HG03442 (cell line): ENCODE data around the gene SRR.

Source experiments
- ATAC-seq: cut with Tn5 transposase; IDR thresholded peaks from one replicate; pipeline ENCODE4 v1.9.1; 2021; ENCODE audit warnings: mild to moderate bottlenecking, moderate library complexity; ENCODE audit not compliant: unreplicated experiment

SRR gene

DNA sequence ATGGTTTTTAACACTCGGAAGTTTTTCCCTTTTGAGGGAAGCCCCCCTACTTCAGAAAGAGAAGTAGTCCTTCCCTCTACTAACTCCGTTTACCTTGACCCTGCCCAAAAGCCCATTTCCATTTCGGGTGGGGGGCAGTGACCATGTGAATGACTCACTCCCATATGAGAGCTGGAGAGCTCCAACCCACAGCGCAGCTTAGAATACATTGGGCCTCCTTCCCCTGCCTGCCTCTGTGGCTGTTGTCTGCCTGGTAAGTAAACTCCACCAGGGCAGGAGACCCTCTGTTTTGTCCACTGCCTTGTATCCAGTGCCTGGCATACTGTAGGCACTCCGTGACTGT is 34.5 kb downstream of the SRR start:
- no peak for ATAC-seq

DNA sequence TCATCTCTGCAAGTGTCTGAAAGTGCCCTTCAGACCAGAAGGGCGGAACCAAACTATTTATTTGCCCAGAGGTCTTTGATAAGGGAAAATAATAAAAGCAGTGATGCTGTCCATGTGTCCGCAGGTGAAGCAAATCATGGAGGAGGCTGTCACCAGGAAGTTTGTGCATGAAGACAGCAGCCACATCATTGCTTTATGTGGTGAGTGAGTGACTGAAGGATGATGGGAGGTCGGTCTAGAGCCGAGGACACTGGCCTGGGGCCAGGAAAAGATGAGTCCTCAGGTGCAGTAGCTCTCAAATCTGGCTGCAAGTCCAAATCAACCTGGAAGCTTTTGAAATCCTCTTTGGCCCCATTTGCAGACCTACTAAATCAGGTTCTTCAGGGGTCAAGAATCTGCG is 39.7 kb downstream of the SRR start:
- no peak for ATAC-seq

DNA sequence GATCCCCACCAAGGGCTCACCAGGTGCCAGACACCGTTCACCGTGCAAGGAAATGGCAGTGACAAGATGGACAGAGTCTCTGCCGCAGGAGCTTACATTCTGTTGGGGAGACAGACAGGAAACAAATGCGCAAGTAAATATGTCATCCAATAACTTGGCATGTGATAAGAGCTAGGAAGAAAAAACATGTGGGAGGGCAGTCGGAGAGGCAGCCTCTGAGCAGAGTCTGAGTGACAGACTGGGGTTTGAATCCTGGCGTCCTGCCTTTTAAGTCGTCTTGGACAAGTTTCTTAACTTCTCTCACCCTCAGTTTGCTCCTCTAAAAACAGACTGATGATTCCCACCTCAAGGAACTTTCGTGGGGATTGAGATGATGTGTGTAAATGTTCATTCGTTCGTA is 40.8 kb downstream of the SRR start:
- no peak for ATAC-seq

DNA sequence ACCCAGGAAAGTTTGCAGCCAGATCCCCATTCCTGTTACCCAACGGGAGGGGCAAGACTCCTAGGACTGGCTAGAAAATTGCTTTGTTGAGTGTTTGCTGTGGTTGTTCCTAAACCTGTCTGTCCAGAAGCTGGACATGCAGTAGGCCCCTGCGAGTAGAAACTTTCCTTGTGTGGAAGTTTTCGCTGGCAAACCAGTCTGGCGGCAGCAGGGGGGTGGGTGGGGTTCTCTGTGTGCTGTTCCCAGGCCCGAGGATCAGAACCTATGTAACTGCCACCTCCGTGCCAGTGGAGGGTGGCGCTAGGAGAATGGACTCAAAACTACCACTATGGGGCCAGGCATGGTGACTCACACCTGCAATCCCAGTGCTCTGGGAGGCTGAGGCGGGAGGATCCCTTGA is 42.7 kb downstream of the SRR start:
- no peak for ATAC-seq

DNA sequence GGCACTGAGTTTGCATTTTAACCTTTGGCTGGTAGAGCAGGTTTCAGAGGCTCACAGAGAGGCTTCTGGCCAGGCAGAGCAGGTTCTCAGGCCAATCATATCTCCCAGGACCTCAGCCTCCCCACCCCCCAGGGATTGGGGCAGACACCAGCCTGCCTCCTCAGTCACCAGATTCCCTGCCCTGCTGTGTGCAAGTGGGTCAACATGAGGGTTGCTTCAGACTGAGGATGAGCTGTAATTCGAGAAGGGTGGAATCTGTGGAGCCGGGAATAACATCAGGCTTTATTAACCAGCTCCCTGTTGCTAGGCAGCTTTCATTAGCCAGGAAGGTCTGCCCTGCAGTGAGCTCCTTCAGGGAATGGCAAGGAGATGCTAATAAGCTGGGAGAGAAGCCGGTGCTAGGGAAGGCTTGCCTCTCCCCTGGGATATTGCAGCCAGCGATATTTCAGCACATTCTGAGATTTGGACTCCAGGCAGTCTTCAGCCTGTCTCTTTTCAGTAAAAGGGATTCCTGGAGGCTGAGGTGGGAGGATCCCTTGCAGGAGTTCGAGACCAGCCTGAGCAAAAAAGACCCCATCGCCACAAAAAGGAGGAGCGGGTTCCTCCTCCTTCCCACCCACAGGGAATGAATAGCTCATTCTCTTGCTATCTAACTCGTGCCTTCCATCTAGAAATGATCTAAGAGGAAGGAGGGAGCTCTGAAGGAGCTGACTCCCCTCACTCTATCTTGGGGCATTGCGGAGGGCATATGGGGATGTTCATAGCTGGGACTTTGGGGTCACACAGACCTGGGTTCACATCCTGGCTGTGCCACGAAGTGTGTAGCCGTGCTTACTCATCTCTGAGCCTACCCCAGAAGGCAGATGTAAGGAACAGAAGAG is 44.3 kb downstream of the SRR start:
- ATAC-seq = no peak

DNA sequence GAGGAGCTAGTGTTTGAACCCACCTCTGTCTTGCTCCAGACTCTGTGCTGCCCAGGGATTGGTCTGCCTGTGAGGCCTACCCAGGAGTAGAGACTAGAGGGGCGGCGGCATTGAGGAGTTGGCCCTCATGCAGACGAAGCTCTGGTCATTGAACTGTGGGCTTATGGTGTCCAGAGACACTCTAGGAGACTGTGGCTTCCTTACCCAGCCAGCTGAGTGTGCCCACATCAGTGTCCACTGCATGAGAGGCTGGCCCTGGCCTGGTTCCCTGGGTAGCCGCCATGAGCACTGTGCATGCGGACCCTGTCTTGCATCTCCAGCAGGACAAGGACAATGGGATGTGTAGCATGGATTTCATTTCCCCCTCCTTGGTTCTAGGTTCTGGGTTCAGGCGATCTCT is 47.5 kb downstream of the SRR start:
- ATAC-seq = no peak

DNA sequence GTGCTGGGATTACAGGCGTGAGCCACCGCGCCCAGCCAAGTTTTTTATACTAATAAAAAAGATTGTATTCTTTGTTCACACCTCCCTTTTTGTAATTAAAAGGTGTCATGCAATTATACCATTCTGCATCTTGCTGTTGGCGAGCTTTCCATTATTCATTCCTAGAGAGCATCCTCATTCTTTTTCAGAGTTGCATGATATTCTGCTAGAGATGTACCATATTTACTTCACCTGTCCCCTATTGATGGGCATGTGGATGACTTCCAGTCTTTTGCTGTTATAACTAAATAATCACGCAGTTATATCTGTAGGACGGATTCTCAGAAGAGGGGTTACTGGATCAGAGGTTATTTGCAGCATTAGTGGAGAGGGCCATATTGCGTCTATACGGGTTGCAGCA is 50.6 kb downstream of the SRR start:
- no peak for ATAC-seq

DNA sequence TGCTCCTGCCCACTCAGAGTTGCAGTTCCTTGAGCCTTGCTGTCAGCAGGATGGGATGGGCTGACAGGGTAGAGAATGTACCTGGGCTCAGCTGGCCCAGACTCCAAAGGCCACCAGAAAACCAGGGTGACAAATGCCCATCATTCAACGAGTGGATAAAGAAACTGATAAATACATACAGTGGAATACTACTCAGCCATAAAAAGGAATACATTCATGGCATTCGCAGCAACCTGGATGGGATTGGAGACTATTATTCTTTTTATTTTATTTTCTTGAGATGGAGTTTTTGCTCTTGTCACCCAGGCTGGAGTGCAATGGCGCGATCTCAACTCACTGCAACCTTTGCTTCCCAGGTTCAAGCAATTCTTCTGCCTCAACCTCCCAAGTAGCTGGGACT is 53.5 kb downstream of the SRR start:
- ATAC-seq = no peak

DNA sequence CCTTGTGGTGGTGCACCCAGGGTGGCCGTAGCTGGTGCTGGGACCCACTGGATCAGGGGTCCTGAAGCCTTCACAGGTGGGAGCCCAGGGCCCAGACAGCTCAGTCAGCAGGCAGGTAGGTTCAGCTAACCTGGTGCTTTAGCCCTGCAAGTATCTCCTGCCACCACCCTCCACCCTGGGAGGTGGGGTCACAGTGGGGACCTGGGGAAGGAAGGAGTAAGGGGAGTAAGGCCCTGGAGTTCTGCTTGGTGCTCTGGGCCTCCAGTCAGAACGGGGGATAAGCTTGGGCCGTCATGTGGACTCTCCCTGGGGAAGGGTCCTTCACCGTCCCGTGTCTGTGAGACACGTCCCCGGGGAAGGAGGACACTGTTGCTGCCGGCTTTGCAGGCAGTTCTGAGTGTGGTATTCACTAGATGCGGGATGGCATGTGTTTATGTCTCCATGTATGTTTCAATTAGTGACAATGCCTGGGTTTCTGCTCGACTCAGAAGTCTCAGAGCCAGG is 54.2 kb downstream of the SRR start:
- no peak for ATAC-seq

DNA sequence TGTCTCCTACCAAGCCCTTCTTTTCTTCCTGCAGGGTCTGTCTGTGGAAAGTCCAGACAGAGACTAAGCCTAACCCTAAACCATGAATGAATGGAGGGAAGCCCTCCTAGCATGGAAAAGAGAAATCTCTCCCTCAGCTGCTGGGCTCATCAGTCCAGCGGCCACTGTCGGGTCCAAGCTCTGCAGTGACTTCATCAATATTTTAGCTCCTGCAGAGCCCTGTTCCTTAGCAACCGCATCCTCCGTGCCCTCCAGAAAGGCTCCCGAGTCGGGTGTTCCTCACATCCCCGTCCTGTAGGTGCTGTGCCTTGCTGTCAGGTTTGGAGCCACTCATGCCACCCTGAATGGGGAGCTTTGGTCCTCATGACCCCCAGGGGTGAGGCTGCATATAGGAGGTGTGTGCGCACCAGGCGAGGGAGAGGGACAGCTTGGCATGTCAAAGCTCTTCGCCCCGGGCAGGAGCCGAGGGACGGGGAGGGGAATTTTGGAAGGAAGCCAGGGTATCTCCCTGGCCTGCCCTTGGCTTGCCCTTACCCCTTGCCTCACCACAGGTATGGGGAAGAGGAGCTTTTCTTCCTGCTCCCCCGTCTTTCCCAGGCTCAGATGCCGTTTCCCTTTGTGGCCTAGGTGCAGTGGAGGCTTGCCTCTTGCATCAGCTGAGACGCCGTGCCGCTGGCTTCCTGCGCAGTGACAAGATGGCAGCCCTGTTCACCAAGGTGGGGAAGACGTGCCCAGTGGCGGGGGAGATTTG is 57.4 kb downstream of the SRR start:
- ATAC-seq = no peak

DNA sequence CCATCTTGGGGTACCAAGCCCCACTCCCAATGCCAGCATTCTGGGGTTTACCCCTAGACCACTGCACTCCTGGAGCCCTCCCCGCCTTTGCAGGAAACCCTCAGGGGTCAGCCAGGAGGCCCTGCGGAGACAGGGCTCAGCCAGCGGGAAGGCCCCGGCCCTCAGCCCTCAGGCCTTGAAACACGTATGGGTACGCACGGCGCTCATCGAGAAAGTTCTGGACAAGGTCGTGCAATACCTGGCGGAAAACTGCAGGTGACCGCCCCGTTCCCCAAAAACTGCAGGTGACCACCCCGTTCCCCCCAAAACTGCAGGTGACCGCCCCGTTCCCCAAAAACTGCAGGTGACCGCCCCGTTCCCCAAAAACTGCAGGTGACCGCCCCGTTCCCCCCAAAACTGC is 58.3 kb downstream of the SRR start:
- ATAC-seq = no peak

DNA sequence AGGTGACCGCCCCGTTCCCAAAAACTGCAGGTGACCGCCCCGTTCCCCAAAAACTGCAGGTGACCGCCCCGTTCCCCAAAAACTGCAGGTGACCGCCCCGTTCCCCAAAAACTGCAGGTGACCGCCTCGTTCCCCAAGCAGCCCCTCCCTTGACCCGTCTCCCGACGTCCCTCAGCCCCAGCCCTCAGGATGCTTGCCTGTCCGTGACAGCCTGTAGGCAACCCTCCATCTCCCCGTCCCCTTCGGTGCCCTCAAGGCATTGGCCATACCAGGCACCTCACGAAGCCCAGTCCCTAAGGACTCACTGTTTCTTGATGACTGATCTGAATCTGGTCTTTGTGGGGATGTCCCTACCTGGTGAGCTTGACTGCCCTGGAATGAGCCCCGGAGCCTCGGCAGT is 58.7 kb downstream of the SRR start:
- no peak for ATAC-seq

DNA sequence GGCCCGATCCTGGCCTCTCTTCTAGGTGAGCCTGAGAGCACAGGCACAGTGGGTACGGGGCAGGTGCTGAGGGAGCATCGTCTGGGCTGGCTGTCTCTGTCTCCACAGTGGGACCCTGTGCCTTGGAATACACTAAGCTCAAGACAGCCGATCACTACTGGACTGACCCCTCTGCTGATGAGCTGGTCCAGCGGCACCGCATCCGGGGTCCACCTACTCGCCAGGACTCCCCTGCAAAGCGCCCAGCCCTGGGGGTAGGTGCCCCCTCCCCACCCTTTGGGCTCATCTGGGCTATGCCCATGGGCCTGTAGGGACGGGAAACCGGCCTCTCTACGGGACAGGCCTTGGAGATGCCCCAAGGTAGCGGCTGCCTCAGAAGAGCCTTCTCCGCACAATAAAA is 59.1 kb downstream of the SRR start:
- ATAC-seq = no peak

DNA sequence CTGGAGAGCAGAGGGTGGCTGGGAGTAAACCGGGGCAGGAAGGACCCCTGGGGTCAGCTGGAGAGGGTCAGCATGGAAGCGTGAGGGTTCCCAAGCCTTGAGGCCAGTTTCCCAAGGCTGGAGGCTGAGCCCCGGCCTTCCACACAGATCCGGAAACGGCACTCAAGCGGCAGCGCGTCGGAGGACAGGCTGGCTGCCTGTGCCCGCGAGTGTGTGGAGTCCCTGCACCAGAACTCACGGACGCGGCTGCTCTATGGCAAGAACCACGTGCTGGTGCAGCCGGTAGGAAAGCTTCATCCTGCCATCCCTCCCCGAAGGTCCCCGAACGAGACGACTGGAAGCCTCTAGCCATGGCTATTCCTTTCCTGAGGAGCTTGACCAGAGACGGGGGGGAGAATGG is 59.6 kb downstream of the SRR start:
- no peak for ATAC-seq

DNA sequence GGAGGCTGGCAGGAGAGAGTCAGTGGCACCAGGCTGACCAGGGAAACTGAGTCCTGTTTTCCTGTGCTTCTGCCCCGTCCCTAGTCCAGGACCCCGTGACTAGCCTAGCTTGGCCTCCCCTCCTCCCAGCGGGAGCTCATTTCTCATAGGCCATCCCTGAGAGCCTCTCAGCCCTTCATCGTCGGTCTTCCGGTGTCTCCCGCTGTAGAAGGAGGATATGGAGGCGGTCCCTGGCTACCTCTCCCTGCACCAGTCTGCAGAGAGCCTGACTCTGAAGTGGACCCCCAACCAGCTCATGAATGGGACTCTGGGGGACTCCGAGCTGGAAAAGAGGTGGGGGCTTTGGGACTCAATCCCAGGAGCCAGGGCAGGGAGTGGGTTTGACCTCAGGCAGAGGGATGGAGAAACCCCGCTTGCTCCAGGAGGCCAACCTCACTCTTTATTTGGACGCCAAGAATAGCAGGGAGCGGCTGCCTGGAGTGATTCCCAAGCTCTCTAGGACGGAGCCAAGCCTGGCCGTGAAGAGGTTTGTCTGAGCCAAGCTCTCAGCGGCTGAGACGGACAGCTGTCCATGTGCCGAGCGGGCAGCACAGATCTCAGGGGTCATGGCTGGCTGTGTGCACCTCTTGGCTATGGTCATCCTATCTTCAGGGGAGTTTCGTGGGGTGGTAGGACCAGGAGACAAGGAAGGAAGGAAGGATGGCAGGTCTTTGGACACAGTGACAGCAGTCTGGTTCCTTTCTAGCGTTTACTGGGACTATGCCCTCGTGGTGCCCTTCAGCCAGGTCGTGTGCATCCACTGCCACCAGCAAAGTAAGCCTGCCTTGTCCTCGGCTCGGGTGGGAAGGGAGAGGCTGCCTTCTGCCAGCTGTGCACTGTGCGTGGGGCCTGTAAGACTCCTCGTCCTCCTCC is 60.4 kb downstream of the SRR start:
- ATAC-seq = no peak

DNA sequence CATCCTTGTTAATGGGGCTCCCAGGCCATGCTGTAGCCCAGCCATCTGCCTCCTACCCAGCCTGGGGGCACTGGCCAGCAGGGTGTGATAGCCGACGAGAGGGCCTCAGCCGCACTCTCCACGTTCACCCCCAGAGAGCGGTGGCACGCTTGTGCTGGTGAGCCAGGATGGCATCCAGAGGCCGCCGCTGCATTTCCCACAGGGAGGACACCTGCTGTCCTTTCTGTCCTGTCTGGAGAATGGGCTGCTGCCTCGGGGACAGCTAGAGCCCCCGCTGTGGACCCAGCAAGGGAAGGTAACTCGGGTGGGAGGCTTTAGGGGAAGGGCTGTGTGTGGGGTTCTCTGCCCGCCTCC is 61.0 kb downstream of the SRR start:
- no peak for ATAC-seq

DNA sequence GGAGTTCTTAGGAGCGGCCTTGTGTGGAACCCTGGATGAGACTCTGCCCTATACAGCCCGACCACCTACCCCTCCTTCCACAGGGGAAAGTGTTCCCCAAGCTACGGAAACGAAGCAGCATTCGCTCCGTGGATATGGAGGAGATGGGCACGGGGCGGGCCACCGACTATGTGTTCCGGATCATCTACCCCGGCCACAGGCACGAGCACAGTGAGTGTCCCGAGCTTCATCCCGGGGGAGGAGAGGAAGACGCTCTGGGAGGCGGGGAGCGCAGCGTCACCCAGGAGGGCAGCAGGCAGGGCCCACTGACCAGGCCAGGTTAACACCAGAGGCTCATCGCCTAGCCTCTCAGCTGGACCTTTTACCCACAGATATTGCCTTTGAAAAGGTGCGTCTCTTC is 61.4 kb downstream of the SRR start:
- ATAC-seq = no peak

DNA sequence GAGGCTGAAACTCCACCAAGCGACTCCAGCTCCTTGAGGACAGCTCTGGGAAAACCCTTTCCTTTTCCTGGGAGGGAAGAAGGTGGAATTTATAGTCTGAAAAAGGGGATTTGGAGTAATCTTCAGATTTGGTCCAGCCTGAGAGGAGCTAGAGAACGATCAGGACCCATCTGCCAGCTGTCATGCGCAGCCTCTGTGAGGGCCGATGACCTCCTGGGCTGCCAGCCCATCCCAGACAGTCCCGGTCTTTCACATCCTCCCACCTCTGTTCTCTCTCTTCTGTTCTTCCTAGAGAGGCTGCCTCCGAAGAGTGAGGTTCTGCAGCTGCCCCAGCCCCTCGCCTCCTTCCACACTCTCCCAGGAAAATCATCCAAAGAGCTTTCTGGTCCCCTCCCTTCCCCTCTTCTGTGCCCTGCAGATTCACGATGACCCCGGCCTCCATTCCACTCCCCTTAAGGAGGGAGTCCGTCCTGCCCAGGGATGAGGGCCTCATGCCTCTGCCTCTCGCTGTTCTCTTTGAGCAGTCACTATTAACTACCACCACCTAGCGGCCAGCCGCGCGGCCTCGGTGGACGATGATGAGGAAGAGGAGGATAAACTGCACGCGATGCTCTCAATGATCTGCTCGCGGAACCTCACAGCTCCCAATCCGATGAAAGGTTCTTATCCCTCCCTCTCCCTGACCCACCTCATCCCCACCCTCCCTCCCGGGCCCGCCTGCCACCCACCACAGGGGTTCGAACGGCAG is 63.2 kb downstream of the SRR start:
- no peak for ATAC-seq

DNA sequence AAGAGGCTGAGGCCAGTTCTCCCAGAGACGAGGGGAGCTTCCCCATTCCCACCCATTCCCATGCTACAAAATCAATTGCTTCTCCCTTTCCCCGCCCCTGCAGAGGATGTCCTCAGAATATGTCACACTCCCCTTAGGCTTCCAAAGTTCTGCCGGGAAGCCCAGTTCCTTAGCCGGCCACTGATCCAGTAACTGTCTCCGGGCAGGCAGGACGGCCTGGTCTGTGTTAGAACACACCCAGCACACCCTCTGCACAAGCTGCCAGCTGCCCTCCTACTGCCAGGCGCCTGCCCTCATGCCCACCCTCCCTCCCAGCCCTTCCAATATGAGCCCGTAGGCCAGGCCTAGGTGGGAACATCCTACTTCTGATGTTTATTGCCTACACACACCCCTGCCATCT is 64.6 kb downstream of the SRR start:
- no peak for ATAC-seq

DNA sequence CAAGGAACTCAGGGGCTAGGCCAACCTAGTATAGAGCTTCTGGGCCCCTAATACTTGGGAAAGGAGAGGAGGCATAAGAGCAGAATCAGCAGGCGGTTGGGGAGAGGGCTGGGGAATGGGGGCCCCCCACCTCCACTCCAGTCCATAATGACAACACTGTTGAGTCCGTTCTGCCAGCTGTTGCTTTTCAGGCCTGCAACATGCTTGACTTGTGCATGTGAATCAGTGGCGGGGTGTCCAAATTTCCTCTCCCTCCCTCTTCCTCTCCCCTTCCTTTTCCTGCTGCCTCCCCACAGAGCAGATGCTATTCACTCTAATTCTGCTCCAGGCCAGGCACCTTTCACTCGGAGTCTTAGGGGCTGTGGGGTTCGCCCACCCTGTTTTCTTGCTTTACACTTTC is 65.3 kb downstream of the SRR start:
- no peak for ATAC-seq
